Neural crest cell (in vitro differentiated cells): ENCODE data around the gene KRT76. TPM values are rescaled to one million over a fixed set of nuclear protein-coding genes. Genes with fewer than 3 reads are reported as not detected.
"Not testable (repeated sequence)": the region's sequence is repeated elsewhere in the genome, so short reads cannot be mapped to it uniquely, and the experiment has no call there.

Experiments
- DNase-seq: peaks from one replicate; pipeline ENCODE4 v3.0.0; 2021; ENCODE audit warnings: low read depth, mixed read lengths, low spot score
- H3K27ac Mint-ChIP-seq: one replicate; pipeline ENCODE4 v1.8.0; 2021; ENCODE audit warnings: mild to moderate bottlenecking, mixed read lengths; ENCODE audit not compliant: unreplicated experiment
- H3K27me3 Mint-ChIP-seq: 2 replicates; pipeline ENCODE4 v1.8.0; 2021; ENCODE audit warnings: low read depth, mild to moderate bottlenecking, mixed read lengths
- H3K36me3 Mint-ChIP-seq: 2 replicates; pipeline ENCODE4 v1.8.0; 2021; ENCODE audit warnings: low read depth, mild to moderate bottlenecking, mixed read lengths
- H3K4me1 Mint-ChIP-seq: 2 replicates; pipeline ENCODE4 v1.8.0; 2021; ENCODE audit warnings: mixed read lengths
- H3K4me3 Mint-ChIP-seq: one replicate; pipeline ENCODE4 v1.8.0; 2021; ENCODE audit warnings: mild to moderate bottlenecking, mixed read lengths
- H3K9me3 Mint-ChIP-seq: 2 replicates; pipeline ENCODE4 v1.8.0; 2021; ENCODE audit warnings: mixed read lengths
- CTCF ChIP-seq: fragments of 200-600 bp; sonication (generic); conservative IDR thresholded peaks from 2 replicates; pipeline ENCODE4 v1.5.0; 2021; ENCODE audit warnings: antibody characterized with exemption, mild to moderate bottlenecking
- total RNA-seq: library from RNA; stranded (reverse); gene quantifications from 2 replicates; pipeline ENCODE4 v1.2.1, GENCODE V29; 2021

KRT76 gene
- total RNA-seq, 1 donor from 2014 or later, result not detected

GRCh38 chr12:52797529-52797894, 20.4 kb upstream of the KRT76 start:
- Mint-ChIP-seq H3K4me3 (no peak overlapping the region), H3K9me3 (no peaks in the 10 kb centered on the region), H3K36me3 (no peaks in the 10 kb centered on the region), H3K4me1 (no peaks in the 10 kb centered on the region), H3K27ac (peak overlapping the region; percentile 67), H3K27me3 (no peaks in the 10 kb centered on the region)
- DNase-seq, result no peak
- no peak for TF ChIP-seq CTCF

GRCh38 chr12:52796839-52797528, 19.8 kb upstream of the KRT76 start:
- Mint-ChIP-seq H3K9me3 (no peaks in the 10 kb centered on the region), H3K36me3 (no peaks in the 10 kb centered on the region), H3K27me3 (no peaks in the 10 kb centered on the region), H3K27ac (peak overlapping the region; percentile 67), H3K4me3 (no peak overlapping the region), H3K4me1 (no peaks in the 10 kb centered on the region)
- DNase-seq, result no peak
- no peak for TF ChIP-seq CTCF

- H3K4me3 Mint-ChIP-seq, result no peak overlapping the region
- no peak for TF ChIP-seq CTCF
- H3K27ac Mint-ChIP-seq, result no peak overlapping the region
- H3K36me3 Mint-ChIP-seq, result no peaks in the 10 kb centered on the region
- H3K9me3 Mint-ChIP-seq, result no peaks in the 10 kb centered on the region
- no peaks in the 10 kb centered on the region for H3K4me1 Mint-ChIP-seq
- no peaks in the 10 kb centered on the region for H3K27me3 Mint-ChIP-seq
- no peak for DNase-seq
Observed at GRCh38 chr12:52796429-52796794, 19.3 kb upstream of the KRT76 start.

GRCh38 chr12:52795694-52796428, 18.7 kb upstream of the KRT76 start, which contains the start of gene KRT3:
Gene KRT3, minus strand, starts transcription at chr12:52796117. Its CDS starts 75 bp downstream, at chr12:52796042.
- Mint-ChIP-seq H3K9me3 (no peaks in the 10 kb centered on the region), H3K4me1 (no peaks in the 10 kb centered on the region), H3K27me3 (no peaks in the 10 kb centered on the region), H3K36me3 (no peaks in the 10 kb centered on the region), H3K4me3 (no peak within 1 kb of the TSS), H3K27ac (no peak within 1 kb of the TSS)
- TF ChIP-seq CTCF, result no peak
- DNase-seq, result no peak

- not testable (repeated sequence) for H3K27ac Mint-ChIP-seq, H3K27me3 Mint-ChIP-seq, DNase-seq, H3K9me3 Mint-ChIP-seq, H3K4me1 Mint-ChIP-seq, H3K4me3 Mint-ChIP-seq, H3K36me3 Mint-ChIP-seq
Observed at GRCh38 chr12:52795332-52795674, 18.2 kb upstream of the KRT76 start.
